ENCODE data around the gene CASP7.

Gene CASP7

GRCh38 chr10:113687037-113687436 is 7.3 kb downstream of the CASP7 start:
- H3K4me3 ChIP-seq (ENCODE audit: low read depth, low read length), result no peak overlapping the region
- no peak for TF ChIP-seq CTCF (IDR thresholded peaks at IDR 0.05; ENCODE audit: low read depth, low read length, missing control alignments)
- no peak for DNase-seq (ENCODE audit: low read depth)

GRCh38 chr10:113689057-113689456 is 9.3 kb downstream of the CASP7 start:
- no peak overlapping the region for H3K4me3 ChIP-seq (ENCODE audit: low read depth, low read length)
- TF ChIP-seq CTCF (IDR thresholded peaks at IDR 0.05; ENCODE audit: low read depth, low read length, missing control alignments), result no peak
- DNase-seq (ENCODE audit: low read depth), result no peak

DNA sequence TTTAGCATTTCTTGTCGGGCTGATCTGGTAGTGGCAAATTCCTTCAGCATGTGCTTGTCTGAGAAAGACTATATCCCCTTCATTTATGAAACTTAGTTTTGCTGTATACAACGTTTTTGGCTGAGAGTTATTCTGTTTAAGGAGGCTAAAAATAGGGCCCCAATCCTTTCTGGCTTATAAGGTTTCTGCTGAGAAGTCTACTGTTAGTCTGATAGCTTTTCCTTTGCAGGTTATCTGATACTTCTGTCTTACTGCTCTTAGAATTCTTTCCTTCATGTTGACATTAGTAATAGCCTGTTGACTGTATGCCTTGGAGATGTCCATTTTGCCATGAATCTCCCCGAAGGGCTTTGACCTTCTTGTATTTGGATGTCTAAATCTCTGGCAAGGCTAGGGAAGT is 9.9 kb downstream of the CASP7 start:
- no peak for TF ChIP-seq CTCF (IDR thresholded peaks at IDR 0.05; ENCODE audit: low read depth, low read length, missing control alignments)
- H3K4me3 ChIP-seq (ENCODE audit: low read depth, low read length), result no peak overlapping the region
- DNase-seq (ENCODE audit: low read depth), result no peak

DNA sequence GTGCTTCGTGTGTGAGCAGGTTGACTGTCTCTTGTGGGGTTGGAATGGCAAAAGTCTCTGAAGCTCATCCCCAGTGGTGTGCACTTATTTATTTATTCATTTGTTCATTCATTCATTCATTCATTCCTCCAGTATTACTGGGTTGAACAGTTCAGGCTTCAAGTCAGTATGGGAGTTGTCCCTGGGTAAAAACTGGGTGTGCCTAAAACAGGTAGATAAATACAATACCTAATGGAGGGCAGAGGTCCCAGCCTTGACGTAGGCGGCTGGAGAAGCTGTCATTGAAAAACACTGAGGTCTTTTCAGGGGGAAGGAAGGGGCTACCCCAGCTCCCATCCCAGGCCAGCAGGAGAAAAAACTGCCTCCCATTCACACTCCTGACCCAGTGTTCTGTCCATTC is 11.0 kb downstream of the CASP7 start:
- no peak for TF ChIP-seq CTCF (IDR thresholded peaks at IDR 0.05; ENCODE audit: low read depth, low read length, missing control alignments)
- DNase-seq (ENCODE audit: low read depth), result no peak
- no peak overlapping the region for H3K4me3 ChIP-seq (ENCODE audit: low read depth, low read length)

GRCh38 chr10:113691381-113691780 is 11.7 kb downstream of the CASP7 start:
- no peak for TF ChIP-seq CTCF (IDR thresholded peaks at IDR 0.05; ENCODE audit: low read depth, low read length, missing control alignments)
- no peak for DNase-seq (ENCODE audit: low read depth)
- H3K4me3 ChIP-seq (ENCODE audit: low read depth, low read length), result no peak overlapping the region

- TF ChIP-seq CTCF (IDR thresholded peaks at IDR 0.05; ENCODE audit: low read depth, low read length, missing control alignments), result no peak
- DNase-seq (ENCODE audit: low read depth), result no peak
- H3K4me3 ChIP-seq (ENCODE audit: low read depth, low read length), result no peak overlapping the region
Measured at GRCh38 chr10:113692271-113692670, 12.6 kb downstream of the CASP7 start.

DNA sequence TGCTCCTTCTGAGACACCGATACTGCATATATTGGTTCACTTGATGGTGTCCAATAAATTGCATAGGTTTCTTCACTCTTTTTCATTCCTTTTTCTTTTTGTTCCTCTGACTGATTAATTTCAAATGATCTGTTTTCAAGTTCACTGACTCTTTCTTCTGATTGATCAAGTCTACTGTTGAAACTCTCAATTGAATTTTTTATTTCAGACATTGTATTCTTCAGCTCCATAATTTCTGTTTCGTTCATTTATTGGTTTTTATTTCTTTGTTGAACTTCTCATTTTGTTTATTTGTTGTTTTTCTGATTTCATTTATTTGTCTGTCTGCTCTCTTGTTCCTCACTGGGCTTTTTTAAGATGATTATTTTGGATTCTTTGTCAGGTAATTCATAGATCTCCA is 13.6 kb downstream of the CASP7 start:
- no peak for TF ChIP-seq CTCF (IDR thresholded peaks at IDR 0.05; ENCODE audit: low read depth, low read length, missing control alignments)
- H3K4me3 ChIP-seq (ENCODE audit: low read depth, low read length), result no peak overlapping the region
- DNase-seq (ENCODE audit: low read depth), result no peak
